ENCODE data around the gene PLBD2. TPM values are rescaled to one million over a fixed set of nuclear protein-coding genes. Genes with fewer than 3 reads are reported as not detected.
A peak's percentile ranks its signal among the peaks of the same experiment; 100 is the strongest.

PLBD2 gene
- total and polyA plus RNA-seq, 9 of the 15 experiments (the other 6 are each of a cell fraction or from before 2014, with no cell fraction given): 2.4 to 37.4 (median 6.0) TPM

GRCh38 chr12:113392988-113393579 is 34.7 kb downstream of the PLBD2 start (continued):
- TF ChIP-seq CREB3 (tag; conservative IDR thresholded peaks at IDR 0.05; ENCODE audit: low read depth) (no peak), ZNF57 (CRISPR knock-in tag; IDR thresholded peaks at IDR 0.05) (no peak), ZNF316 (IDR thresholded peaks at IDR 0.05) (peak; percentile 47), JUN (IDR thresholded peaks at IDR 0.05; ENCODE audit: borderline replicate concordance, low read depth, low read length) (no peak), JUN (CRISPR knock-in tag; IDR thresholded peaks at IDR 0.05; ENCODE audit: borderline replicate concordance) (no peak), HDAC2 (IDR thresholded peaks at IDR 0.05) (peak; percentile 93), KLF16 (IDR thresholded peaks at IDR 0.05) (no peak), HNRNPUL1 (IDR thresholded peaks at IDR 0.05; ENCODE audit: low read length) (no peak), SRF (CRISPR knock-in tag; IDR thresholded peaks at IDR 0.05) (no peak), ZNF589 (CRISPR knock-in tag; IDR thresholded peaks at IDR 0.05; ENCODE audit: low read depth) (no peak), ZNF280A (IDR thresholded peaks at IDR 0.05; ENCODE audit: low read depth, partially characterized antibody) (no peak), ADNP (tag; IDR thresholded peaks at IDR 0.05) (no peak), TRIM25 (IDR thresholded peaks at IDR 0.05; ENCODE audit: borderline replicate concordance) (no peak), RBM25 (IDR thresholded peaks at IDR 0.05; ENCODE audit: low read depth, low read length, severe bottlenecking) (peak; percentile 64), ZNF445 (CRISPR knock-in tag; IDR thresholded peaks at IDR 0.05; ENCODE audit: low read depth) (no peak), BACH1 (tag; IDR thresholded peaks at IDR 0.05) (no peak), E4F1 (CRISPR knock-in tag; IDR thresholded peaks at IDR 0.05; ENCODE audit: borderline replicate concordance) (no peak), ZNF134 (CRISPR knock-in tag; conservative IDR thresholded peaks at IDR 0.05) (no peak), NFE2L1 (tag; IDR thresholded peaks at IDR 0.05; ENCODE audit: borderline replicate concordance, low read depth) (no peak), EP400 (IDR thresholded peaks at IDR 0.05) (no peak)
- TF ChIP-seq, protein P1, sequence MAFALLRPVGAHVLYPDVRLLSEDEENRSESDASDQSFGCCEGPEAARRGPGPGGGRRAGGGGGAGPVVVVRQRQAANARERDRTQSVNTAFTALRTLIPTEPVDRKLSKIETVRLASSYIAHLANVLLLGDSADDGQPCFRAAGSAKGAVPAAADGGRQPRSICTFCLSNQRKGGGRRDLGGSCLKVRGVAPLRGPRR (CRISPR knock-in tag; IDR thresholded peaks at IDR 0.05): no peak
- TF ChIP-seq, protein P2, sequence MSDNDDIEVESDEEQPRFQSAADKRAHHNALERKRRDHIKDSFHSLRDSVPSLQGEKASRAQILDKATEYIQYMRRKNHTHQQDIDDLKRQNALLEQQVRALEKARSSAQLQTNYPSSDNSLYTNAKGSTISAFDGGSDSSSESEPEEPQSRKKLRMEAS (CRISPR knock-in tag; IDR thresholded peaks at IDR 0.05): peak; percentile 43; the same call in 1 of the 2 replicates

Measured in K562 (cell line).